COLO668 (cell line): ENCODE results near the gene FAR2.

Experiments used
- DNase-seq: peaks from one replicate; lab custom pipeline; 2025; ENCODE audit not compliant: unreplicated experiment; lab: John Stamatoyannopoulos, UW

FAR2 gene

DNA sequence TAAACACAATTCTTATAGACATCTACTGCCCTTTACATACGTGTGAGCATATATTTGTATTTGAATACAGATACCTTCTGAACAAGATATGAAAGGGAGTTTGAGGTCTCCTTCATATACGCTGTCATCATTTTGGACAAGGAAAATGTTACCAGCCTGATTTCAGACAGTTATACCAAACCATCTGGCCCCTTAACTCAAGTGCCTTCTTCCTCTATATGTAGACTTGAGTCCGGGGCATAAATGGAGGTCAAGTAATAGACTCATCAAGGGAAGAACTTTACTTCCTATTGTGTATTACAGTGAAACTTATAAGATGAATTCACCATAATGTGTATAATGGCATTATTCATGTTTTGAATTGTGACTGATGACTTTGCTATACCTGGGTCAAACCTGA is 52.2 kb downstream of the FAR2 start:
- no peak for DNase-seq

DNA sequence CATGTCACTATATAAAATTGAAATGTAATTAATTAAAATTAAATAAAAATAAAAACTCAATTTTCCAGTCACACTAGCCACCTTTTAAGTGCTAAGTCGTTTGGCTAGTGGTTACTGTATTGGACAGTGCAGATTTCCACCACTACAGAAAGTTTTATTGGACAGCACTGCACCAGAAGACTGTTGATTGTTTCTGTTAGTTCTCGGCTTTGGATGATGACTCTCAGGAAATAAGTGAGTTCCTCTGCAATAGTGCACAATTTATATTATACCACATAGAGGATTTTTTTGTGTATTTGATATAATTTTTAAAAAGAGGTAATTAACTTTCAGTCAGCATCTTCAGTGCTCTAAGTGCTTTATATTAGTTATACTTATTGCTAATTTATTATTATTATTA is 52.7 kb downstream of the FAR2 start:
- no peak for DNase-seq

DNA sequence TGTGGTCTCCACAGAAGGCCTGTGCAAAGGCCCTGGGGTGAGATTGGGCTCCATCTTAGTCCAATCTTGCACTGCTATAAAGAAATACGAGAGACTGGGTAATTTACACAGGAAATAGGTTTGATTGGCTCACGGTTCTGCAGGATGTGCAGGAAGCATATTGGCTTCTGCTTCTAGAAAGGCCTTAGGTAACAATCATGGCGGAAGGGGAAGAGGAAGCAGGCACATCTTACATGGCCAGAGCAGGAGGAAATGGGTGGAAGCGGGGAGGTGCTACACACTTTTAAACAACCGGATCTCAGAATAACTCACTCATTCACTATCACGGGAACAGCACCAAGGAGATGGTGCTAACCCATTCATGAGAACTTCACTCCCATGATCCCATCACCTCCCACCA is 55.4 kb downstream of the FAR2 start:
- no peak for DNase-seq

DNA sequence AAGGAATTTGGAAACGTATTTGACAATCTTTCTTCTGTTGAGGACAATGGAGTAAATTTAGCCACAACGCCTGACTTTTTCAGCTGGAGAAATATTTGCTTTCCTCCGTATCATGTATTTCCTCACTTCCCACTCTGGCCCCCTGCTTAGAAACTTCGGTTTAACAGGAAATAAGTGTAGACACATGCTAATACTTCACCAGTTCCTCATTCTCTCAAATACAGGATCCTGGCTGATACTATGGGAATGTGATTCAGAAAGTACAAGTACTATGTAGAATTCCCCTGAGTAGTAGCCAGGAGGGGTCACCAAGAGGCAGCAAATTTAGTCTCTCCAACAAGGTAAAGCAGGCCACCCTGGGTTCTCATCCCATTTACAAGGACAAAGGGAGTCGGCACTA is 58.0 kb downstream of the FAR2 start:
- DNase-seq = no peak

DNA sequence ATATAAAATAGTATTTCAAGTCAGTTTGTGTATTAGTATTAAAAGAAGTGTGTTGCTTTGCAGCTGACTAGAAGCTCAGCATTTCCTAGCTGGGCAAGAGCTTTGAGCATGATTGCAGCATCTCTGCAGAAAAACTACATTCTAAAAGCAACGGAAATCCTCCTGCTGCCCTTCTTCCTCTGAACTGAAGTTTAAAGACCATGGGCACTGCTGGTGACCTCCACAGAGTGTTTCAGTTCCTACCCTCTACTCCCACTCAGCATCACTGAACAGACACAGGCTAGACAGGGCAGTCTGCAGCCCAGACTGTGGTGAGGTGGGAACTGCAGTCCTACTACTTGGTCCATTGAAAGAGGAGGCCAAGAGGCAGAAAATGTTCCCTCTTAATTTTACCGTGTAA is 59.0 kb downstream of the FAR2 start:
- DNase-seq = no peak

DNA sequence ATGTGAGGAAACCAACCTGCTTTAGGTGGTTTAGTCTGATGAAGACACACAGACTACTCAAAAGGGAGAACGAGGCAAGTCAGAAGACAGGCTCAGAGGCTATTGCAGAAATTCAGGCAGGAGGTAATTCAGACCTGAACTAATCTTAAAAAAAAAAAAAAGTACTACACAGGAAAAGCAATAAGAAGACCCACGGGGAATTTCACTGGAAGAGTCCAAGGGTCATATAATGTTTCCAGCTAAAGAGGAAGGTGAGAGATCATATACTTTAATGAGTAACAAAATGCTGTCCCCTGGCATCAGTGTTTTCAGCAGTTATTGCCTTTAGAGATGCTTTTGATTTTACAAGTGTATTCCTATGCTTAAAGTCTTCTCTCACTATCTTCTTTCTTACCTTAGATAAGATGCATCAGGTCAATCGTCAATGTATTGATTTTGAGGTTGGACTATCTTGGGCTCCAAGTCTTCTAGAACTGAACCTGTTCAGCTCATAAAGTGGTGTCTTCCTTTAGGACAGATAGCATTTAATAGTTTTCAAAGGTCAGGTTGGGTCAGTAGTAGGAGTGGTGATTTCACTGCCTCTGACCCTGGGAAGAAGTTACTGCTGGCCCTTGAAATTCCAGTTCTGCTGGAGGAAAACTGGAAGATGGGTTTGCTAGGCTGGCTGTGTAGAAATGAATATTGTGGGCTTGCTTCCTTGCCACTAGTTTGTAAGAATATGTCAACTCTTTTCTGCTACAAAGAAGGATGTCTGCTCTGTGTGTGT is 60.0 kb downstream of the FAR2 start:
- DNase-seq = no peak

DNA sequence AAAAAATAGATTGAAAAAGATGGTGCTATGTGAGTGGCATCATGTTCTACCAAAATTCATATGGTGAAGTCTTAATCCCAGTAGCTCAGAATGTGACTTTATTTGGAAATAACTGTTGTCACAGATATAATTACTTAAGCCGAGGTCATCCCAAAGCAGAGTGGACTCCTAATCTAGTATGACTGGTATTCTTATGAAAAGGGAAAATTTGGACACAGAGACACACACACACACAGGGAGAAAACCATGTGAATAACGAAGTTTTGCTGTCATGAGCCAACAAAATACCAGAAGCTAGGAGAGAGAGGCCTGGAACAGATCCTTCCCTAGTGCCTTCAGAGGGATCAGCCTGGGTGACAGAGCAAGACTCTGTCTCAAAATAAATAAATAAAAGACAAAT is 62.6 kb downstream of the FAR2 start:
- DNase-seq = no peak

DNA sequence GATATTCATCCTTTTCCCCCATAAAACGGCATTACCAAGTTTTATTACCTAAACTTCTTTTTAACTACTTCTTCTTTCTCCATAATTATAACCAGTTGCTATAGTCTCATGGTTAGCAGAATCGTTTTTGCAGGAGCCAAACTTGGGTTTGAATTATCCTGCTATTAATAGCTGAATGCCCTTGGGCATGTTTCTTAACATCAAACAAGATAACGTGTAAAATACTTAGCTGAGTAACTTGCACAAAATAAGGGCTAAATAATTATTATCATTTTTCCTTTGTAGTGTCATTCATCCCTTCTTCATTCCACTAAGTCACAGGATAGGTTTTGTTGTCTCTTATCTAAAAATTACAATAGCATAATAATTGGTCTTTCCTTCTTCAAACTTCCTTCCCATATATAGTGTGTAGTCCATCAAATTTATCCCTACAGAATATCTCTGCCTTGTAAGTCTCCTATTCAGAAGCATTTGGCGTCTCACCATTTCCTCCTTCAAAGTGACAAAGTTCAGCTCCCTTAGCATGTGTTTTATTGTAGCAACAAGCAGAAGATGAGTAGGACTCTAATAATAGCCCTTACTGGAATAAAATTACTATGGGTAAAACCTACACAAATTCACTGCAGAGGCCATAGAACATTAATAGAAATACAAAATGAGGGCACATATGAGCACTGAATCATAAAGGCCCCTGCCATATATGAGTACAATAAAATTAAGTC is 63.8 kb downstream of the FAR2 start:
- DNase-seq = no peak

DNA sequence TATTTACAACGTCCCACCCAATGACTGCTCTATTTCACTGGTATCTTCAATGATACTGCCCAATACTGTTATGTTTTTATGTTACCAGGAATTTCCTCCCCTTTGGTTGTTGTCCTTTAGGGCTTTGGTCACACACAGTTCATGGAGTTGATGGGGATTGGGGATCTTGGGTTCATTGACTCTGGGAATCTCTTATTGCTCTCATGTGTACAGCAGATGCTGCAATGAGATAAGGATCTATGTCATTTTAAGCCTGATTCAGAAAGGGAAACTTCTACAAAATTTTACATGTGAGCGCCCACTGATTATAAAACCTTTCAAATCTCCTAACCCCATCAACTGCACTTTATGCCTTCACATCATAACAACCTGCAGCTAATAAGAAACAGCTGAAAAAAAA is 67.2 kb downstream of the FAR2 start:
- DNase-seq = no peak

DNA sequence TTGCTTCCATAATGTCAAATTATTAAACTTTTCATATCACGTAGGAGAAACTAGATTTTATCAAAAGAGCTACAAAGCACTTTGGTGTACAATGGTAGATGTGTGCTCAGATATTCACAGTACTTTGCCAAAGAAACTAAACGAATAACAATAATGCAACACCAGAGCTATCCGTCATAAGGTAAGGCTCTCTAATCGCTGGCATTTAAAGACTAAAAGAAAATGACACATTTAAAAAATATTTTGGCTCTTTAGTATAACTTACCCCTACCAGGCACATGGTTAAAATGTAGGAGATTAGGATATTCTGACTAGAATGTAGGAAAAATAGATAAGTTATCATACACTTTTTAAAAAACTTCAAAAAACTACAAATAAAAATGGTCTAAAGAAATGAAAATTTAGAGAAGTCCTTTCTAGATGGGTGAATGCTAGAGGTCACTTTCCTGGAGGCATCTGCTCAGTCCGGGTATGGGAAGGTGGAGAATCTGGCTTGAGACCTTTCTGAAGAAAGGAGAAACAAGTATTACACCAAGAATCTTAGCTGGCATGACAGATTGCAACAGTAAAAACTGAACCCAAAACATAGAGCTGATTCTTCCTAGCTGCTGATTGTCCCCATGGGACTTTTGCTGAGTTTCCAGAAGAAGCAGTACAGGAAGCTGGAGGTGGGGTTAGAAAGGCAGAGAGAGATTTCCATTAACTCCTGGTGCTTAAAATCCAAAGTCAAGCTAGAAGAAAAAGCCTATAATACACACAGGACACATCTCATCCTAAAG is 67.9 kb downstream of the FAR2 start:
- no peak for DNase-seq

DNA sequence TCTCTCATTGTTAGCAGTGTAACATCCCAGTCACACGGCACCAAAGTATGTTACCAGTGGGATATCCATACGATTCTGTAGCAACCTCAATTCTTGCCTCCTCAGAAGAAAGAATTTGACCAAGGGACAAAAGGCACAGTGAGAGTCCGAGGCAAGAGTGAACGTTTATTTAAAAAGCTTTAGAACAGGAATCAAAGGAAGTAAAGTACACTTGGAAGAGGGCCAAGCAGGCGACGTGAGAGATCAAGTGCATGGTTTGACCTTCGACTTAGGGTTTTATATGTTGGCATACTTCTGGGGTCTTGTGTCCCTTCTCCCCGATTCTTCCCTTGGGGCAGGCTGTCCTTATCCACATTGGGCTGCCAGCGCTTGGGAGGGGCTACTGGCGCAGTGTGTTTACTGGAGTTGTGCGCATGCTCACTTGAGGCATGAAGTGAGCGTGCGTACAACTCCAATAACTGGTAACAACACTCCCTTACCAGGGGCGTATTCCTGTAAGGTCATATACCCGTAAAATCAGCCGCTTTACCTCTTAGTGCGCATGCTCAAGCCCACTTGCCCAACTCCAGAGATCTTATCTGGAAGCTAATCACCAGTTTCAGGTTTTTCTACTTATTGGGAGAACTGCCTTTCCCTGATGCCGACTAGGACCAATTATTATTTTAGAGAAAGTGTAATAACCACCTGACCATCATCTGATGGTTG is 71.7 kb downstream of the FAR2 start:
- no peak for DNase-seq

DNA sequence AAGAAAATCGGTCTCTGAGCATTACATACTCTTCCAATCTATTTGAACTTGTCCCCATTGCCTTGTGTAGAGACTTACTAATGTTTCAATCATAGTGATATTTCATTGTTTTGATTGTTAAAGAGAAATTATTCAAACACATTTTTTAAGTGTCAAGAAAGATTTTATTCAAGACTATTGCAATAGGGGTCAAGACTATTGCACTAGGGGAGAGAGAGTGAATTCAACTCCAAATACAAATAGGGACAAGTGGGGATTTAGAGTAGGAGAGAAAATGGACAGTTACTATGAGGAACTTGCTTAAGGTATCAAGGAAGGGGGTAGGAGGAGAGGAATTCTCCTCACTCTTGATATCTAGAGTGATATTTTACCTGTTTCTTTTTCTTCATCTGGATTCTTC is 73.1 kb downstream of the FAR2 start:
- DNase-seq = no peak

DNA sequence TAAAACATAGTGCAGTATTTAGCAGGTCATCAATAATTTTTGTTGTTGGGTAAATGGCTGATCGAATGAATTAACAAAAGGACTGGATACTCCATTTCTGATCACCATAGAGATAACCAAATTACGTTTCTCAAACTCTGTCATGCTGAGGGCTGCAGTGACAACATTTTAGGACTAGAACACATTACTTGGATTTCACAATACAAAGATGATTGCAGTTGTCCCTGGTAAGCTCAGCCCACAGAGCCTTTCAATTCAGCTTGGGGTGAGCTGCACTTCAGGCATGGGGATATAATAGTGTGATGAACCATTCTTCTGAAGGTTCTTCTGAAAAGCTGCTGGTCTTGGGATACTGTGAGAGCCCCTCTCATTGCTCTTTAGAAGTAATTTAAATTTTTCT is 74.3 kb downstream of the FAR2 start:
- DNase-seq = no peak

DNA sequence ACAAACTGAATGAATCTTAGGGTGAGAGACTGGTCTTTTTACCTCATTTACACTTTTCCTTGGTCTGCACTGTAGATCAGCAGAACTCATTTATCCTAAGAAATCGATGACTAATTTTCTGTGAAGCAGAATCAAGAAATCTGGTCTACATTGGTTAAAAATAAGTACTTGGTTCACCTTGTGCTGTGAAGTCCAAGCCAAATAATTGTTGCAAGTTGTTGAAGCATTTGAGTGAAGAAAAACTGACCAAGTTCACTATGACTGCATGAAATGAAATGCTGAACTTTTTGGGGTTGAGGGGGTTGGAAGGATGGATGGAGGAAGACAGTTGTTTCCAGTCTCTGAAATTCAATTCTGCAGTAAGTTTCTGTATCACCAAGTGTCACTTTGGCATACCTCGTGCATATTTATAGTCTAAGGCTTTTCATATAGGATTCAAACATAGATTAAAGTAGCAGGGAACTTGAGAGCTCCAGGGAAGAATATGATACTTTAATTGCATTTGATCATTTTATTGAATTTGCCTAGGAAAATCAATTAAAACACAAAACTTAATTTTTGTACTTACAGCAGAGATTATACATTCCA is 75.0 kb downstream of the FAR2 start:
- DNase-seq = no peak

DNA sequence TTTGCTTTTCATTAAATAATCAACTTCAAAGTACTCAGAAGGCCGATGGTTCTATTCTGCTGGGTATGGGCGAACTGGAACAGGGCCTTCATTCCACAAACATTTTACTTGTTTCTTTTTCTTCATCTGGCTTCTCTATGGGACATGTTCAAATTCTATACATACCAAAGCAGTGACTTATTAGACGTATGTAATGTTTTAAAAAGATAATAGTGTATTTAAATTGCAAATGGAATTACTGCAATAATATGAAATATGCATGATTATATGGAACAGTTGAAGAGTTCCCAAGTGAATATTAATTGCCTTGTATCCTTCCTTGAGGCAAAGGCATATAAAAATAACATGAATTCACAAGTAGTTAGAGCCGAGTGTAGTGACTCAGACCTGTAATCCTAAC is 75.5 kb downstream of the FAR2 start:
- DNase-seq = no peak

DNA sequence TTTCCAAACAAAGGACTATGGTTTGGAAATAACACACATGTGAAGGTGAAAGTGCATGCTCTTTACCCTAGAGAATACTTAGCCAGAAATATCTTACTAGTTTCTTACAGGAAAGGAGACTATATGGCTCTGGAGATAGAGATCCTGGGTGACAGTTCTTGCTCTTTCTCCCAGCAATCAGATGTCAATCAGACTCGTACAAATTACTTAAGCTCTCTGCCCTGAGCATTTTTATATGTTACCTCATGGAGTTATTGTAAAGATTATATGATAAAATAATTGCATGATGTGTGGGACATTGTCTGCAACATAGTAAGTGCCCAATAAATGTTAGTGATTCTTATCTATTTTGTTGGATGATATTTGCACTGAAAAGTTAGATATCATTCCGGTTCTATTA is 76.8 kb downstream of the FAR2 start:
- DNase-seq = no peak

DNA sequence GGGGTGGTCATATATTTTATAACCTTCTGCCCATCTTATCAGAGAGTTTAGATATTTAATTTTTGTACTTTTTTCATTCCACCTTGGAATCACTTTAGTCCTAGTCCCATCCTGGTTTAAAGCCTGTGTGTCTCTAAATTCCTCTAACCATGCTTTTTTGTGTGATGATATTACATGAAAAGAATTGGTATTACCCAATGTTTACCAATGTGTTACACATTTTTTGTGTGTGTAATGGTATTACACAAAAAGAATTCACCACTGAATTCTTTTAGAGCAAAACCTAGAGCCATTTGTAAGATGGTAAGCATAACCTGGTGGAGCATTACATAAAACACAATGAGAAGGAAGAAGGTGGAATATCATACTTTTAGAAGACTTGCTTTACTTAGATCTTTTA is 77.5 kb downstream of the FAR2 start:
- DNase-seq = no peak

DNA sequence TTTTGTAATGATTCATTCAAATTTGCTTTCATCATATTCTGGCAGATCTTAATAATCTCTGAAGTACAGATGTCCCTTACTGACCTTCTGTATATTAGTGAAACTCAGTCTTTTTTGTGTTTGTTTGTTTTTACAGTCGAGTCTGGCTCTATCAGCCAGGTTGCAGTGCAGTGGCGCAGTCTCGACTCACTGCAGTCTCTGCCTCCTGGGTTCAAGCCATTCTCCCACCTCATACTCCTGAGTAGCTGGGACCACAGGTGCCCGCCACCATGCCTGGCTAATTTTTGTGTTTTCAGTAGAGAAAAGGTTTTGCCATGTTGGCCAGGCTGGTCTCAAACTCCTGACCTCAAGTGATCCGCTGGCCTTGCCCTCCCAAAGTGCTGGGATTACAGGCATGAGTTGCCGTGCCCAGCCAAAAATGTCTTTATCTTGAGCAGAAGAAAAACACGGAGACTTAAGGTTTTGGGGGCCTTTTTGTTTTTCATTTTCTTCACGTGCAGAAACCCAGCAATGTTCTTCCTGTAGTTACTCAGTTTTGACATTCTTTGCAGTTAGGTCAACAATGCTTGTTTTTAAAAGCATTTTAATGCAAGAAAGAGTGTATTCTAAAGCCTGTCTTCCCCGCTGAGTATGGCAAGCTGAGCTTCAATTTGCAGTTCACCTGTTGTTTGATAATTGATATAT is 79.5 kb downstream of the FAR2 start:
- DNase-seq = no peak

DNA sequence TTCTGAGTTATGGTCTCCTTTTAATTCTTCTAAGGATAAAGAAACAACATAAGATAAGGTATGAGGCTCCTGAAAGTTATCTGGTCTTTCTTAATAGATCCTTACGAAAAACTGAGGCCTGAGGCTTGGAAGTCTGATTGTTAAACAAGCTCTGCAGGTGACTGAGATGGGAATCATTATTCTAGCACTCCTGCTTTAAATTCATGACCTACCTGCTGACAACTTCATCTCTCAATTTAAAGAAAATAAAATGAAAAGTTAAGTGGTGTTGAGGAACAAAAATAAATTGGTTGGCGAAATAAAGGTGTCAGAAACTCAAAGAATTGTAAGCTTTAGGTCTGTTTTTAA is 80.1 kb downstream of the FAR2 start:
- no peak for DNase-seq

DNA sequence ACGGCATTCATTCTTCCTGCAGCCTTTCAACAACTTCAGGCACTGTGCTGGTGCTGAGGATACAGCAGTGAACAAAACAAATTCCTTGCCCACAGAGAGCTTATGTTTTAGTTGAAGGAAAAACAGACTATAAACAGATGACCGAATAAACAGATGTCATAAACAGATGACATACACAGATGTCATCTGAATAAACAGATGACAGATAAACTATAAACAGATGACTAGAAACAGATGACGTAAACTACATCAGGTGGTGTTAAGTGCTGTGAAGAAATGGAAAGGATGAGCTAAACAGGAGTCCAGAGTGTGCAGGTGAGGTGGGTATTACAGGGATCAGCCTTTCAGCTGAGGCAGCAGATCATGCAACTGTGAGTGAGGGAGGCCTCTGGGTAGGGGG is 80.9 kb downstream of the FAR2 start:
- no peak for DNase-seq
